Stimulated activated CD4-positive, alpha-beta T cell treated with anti-CD3 and anti-CD28 coated beads, Interleukin-2, amount 100 ng/mL, for 4 hours (primary cell): ENCODE measurements around the gene HECW1.
"Not testable (repeated sequence)": the region's sequence is repeated elsewhere in the genome, so short reads cannot be mapped to it uniquely, and the experiment has no call there.

Source experiments
- DNase-seq: peaks from one replicate; pipeline ENCODE4 v3.0.0-alpha.2; 2020; ENCODE audit warnings: low read depth

HECW1 gene

DNA sequence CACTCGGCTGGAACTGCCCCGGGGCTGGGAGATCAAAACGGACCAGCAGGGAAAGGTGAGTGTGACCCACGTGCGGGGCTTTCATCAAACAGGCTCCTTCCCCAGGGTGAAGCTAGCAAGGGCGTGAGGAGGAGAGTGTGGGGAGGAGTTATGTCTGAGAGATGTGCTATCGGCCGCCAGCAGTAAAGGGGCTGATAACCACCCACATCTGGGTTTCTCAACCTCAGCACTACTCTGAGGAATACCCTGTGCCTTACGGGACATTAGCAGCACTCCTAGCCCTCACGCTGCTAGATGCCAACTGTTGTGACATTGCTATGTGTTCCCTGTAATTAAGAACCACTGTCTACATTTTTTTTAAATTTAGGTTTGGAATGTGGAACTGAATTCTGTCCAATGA is 356.6 kb downstream of the HECW1 start:
- DNase-seq, result no peak

DNA sequence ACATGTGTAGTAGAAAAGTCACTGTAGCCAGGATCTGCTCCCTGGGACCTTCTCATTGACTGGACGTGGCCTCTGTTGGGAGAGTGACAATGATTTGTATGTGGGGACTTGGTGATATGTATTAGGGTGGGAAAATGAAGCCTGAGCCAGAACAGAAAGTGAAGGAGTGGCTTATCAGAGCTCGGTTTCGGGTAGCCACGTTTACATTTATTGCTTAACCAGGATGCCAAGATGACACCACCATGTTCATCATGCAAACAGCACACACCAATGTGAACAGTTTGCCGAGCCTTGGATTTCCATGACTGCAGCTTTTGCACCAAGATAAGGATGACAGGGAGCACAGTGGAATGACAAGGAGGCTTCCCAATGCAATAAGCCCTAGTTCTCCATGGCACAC is 357.7 kb downstream of the HECW1 start:
- no peak for DNase-seq

DNA sequence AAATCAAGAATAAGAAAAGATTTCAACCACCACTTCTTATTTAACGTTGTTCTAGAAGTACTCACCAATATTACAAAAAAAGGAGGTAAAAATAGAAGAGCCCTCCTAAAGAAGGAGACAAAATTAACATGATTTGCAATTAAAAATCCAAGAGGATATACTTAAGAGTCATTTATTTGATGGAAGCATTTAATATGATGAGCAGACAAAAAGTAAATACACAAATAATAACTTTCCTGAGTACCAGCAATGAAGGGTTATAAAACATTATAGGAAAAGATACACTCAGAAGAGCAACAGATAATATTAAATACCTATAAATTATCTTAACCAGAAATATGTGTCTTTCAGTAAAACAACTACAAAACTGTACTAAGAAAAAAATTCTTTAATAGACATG is 363.5 kb downstream of the HECW1 start:
- DNase-seq, result no peak

DNA sequence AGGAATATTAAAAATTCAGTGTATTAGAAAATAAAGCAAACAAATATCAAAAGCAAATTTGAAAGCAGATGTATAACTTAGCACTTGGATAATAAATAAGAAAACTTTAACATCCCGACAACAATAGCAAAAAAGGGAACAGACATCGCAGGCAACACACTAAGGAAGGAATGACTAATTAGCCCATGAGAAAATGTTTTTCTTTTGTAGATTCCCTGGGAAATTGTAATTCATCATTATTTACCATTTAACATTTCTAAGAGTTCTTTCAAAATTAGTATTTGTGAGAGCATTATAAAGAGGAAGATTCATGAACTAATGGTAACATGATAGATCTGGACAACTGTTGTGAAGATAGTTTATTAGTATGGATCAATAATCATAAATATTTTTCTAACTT is 364.4 kb downstream of the HECW1 start:
- DNase-seq, result no peak

DNA sequence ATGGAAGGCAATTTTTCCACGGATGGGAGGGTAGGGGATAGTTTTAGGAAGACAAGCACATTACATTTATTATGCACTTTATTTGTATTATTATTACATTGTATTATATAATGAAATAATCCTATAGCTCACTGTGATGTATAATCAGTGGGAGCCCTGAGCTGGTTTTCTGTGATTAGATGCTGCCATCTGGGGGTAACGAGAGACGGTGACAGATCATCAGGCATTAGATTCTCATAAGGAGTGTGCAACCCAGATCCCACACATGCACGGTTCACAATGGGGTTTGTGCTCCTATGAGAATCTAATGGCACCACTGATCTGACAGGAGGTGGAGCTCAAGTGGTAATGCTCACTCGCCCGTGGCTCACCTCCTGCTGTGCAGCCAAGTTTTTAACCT is 366.6 kb downstream of the HECW1 start:
- no peak for DNase-seq

DNA sequence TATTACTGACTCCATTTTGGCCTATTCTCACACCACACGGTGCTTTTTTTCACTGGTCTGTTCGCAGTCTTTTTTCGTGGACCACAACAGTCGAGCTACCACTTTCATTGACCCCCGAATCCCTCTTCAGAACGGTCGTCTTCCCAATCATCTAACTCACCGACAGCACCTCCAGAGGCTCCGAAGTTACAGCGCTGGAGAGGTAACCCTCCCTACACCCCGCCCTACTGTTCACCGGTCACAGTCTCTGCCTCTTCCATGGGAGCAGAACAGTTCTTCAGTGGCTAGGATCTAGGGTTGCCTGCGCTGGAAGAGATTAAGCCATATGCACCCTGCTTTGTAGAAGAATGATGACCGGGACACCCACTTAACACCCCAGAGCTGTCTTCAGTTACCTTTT is 367.1 kb downstream of the HECW1 start:
- no peak for DNase-seq

DNA sequence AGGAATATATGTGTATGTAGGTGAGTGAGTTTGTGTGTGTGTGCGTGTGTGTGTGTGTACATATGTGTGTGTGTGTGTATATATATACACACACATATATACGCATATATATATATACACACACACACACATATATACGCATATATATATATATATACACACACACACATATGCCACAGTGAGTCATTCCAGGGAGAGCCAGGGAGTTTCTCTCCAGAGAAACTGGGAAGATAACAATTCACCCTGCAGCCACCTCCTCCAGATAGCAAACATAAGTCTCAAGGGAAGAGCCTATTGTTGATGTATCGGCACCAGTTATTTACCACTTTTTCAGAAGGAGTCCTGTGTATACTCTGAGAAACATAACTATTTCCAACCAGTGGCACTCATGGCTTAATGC is 368.1 kb downstream of the HECW1 start:
- no peak for DNase-seq

DNA sequence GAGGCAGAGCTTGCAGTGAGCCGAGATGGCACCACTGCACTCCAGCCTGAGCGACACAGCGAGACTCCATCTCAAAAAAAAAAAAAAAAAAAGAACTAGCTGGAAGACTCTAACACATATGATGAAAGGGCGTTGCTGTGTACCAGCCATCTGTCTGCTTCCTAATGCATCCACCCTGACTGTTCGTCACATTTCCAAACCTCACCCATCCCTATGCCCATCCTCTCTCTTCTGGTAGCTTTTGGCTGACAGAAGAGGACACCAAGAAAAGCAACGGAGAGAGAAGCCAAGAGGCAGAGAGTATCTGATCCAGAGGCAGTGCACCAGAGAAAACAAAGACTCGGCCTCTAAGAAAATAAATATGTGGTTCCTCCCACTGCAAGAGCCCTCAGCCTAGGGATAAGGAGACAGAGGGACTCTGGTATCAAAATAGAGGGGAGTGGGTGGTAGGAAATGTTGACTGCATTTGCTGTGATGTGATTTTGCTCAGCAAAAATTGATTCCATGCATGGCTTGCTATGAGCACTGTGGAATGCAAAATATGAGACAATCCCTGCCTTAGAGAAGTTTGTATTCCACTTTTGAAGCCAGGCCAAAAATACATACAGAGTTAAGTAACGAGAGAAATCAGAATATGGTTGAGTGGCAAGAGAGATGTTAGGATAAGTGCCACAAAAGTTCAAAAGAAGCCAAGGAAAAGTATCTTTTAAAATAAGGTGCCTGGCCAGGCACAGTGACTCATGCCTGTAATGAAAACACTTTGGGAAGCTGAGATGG is 369.6 kb downstream of the HECW1 start:
- no peak for DNase-seq

DNA sequence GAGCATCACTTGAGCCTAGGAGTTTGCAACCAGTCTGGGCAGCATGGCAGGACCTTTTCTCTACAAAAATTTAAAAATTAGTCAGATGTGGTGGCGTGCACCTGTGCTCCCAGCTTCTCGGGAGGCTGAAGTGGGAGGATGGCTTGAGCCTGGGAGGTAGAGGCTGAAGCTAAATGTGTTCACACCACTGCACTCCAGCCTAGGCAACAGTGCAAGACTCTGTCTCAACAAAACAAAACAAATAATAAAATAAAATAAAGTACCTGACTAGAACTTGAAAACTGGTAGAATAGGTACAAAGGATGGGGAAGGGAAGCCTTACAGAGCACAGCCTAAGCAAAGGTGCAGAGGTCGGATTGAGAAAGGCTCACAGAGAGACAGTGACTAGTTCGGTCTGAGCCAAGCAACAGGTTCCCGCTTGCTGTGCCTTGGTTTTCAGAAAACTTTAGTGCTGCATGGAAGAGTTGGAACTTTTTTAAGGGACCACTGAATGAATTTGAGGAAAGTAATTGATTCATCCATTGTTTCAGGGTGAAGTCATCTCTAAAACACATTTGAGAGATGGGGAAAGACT is 370.3 kb downstream of the HECW1 start:
- no peak for DNase-seq

DNA sequence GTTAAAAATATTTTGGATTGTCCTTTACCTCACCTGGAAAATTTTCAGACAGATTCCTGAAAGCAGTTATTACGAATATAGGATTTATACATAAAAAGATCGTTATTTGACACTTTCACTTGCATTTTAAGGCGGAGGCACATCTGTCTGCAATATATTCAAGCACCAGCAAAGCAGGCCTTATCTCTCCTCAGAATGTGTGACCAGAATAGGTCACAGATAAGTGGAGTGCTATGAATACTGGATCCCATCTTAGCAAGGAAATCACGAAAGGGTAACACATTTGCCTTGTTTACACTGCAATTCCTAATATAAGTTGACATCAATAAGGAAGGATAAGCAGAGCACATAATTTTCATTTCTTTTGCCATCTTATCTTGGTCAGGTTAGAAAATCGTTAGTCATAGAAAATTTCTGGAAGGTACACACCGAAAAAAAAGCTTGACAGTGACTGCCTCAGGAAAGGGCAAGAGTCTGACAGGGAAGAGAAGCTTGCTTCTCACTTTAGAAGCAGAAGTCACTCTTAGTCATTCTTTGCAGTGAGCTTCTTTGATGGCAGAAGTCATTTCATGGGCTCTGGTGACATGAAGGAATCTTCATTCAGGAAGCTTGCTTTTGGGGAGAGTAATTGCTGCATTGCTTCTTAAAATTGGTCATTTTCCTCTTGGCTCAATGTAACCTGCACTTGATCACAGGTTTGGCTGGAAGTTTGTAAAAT is 372.4 kb downstream of the HECW1 start:
- DNase-seq, result no peak

DNA sequence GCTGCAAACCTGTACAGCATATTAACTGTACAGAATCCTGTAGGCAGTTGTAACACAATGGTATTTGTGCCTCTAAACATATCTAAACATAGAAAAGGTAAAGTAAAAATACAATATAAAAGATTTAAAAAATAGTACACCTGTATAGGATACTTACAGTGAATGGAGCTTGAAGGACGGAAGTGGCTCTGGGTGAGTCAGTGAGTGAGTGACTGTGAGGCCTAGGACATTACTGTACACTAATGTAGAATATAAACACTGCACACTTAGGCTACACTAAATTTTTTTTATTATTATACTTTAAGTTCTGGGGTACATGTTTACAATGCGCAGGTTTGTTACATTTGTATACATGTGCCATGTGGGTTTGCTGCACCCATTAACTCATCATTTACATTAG is 373.1 kb downstream of the HECW1 start:
- no peak for DNase-seq

DNA sequence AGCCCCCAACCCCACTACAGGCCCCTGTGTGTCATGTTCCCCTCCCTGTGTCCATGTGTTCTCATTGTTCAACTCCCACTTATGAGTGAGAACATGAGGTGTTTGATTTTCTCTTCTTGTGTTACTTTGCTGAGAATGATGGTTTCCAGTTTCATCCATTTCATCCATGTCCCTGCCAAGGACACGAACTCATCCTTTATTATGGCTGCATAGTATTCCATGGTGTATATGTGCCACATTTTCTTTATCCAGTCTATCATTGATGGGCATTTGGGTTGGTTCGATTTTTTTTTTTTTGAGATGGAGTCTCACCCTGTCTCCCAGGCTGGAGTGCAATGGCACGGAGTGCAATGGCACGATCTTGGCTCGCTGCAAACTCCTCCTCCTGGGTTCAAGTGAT is 373.6 kb downstream of the HECW1 start:
- not testable (repeated sequence) for DNase-seq

DNA sequence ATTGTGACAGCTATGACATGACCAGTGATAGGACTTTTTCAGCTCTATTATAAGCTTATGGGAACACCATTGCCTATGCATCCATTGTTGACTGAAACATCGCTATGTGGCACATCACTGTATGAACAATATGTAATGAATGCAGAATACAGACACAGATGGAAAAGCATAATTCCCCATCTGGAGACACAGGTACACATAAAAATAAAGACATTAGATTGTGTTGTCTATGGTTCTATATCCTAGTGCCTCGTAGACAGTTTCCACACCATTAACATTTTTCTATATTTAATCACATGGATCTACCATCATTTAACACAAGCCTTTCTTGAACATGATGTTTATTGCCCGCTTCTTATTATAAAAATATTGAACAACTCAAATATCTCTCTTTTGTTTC is 374.2 kb downstream of the HECW1 start:
- no peak for DNase-seq

DNA sequence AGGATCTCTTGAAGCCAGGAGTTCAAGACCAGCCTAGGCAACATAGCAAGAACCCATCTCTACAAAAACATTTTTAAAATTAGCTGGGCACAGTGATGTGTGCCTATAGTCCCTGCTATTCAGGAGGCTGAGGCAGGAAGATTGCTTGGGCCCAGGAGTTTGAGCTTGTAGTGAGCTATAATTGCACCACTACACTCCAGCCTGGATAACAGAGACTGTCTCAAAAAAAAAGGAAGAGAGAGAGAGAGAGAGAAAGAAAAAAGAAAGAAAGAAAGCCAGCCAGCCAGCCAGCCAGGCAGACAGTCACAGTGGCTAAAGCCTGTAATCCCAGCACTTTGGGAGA is 375.3 kb downstream of the HECW1 start:
- no peak for DNase-seq

DNA sequence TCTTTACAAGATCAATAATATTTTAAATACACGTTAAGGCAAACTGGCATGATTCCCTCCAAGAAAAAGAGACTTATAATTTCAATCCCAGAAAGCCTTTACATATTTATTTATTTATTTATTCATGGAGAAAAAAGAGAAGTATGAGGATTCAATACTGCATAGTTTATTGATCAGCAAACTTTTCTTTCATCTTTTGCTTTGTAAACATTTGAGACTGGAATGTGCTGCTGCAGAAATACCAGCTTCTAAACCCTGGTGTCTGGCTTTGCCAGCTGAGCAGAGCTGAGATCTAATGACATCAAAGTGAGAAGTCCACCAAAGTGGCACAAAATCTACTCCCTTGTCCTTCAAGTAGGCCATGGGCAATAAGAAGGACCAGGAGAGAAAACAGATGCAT is 376.8 kb downstream of the HECW1 start:
- DNase-seq, result no peak

DNA sequence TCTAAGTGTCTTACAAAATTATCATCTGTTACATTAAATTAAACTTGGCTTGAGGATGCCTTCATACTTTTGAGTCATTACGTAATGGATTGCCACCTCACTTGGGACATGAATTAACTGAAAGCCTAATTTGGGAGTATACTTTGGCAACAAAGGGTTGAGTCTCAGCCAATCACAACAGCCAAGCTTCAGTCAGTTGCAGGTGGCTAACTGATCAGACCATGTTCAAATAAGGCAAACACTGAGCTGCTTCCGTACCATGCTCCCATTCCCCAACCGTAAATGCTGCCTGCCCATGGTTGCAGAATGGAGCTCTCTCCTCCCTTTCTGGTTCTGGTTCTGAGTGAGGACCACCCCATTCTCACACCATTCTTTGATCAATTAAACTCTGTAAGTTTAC is 377.6 kb downstream of the HECW1 start:
- no peak for DNase-seq

DNA sequence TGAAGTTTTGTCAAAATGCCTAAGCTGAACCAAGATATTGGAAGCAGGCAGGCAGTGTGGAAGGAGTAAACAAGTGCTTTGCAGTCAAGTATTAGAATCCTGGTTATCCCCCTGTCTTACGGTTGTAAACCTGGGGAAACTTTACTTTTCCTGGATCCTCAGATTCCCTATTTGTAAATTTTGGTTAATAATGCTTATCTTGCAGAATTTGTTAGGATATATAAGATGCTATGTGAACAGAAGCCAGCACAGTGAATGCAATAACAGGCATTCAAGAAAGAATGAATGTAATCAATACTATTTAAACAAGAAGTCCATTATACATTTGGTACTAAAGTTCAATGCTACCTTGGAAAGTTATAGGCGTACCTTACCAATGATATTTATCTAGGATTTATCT is 378.7 kb downstream of the HECW1 start:
- no peak for DNase-seq

DNA sequence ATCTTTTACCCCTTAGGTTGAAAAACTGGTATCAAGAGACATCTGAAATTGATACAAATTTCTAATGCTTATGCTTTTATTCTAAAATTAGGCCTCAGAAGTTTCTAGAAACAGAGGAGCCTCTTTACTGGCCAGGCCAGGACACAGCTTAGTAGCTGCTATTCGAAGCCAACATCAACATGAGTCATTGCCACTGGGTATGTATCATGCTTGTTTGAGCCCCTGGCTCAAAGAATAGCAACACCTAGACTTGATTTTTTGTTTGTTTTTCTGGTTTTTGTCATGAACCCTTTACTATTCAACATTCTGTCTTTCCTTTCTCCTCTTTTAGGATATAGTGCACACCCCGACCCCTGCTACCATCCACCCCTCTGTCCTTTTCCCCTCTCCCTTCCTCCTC is 379.5 kb downstream of the HECW1 start:
- DNase-seq, result no peak

DNA sequence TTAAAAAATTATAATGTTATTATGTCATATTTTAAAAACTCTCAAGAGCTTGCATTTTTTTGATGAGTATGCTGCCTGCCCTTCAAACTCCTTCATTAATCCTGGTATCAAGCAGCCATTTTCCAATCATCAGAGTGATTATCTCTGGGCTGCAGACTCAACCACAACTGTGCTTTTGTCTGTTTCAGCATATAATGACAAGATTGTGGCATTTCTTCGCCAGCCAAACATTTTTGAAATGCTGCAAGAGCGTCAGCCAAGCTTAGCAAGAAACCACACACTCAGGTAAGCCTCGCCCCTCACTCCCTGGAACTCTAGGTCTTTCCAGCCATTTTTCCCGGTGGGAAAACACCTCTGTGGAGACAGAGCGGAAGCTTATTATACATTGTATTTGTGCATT is 380.4 kb downstream of the HECW1 start:
- DNase-seq, result no peak

DNA sequence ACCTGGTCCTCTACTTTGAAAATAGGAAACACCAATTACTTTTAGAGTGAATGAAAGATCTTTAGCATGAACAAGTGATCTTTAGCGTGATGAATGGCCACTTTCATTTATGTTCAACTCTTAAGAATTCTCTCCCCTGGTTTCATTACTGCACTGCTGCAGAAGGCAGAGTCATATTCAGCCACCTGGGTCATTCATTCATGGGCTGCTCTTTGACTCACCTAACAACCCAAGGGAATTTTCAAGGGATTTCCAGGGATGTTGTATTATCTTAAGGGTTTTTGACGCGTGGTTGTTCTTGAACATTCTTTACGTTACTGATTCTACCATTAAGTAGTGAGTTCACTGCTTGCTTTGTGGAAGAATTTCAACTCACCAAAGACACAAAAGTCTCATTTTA is 383.1 kb downstream of the HECW1 start:
- DNase-seq, result no peak

DNA sequence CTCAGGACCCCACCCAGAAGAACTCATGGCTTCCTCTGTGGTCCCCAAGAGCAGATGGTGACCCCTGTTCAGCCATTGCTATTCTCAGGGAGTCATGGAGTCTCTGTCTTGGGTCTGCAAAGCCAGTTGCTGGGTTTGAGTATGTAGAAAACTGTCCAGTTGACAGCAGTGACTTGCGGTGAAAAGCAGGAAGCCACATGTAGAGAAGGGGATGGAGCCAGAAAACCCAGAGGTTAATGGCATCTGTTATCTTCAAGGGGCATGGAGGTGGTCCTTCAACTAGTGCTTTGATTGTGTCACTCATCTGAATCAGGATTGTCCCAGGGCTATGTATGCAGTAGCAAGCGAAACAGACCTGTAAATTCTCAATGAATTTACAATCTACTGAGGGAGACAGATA is 384.1 kb downstream of the HECW1 start:
- DNase-seq, result no peak

DNA sequence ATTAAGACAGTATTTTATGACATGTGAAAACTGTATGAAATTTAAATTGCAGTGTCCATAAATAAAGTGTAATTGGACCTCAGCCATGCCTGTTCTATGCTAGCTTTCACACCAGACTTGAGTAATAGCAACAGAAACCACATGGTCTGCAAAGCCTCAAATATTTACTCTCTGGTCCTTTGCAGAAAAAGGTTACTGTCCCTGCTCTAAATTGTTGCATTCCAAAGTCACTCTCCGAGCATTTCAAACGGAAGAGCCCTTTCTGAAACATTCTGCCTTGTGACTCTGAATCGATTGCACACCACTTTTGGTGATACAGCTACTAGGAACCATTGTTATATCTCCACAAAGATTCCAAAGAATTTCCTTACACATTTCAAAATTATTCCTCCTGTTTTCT is 389.4 kb downstream of the HECW1 start:
- no peak for DNase-seq

DNA sequence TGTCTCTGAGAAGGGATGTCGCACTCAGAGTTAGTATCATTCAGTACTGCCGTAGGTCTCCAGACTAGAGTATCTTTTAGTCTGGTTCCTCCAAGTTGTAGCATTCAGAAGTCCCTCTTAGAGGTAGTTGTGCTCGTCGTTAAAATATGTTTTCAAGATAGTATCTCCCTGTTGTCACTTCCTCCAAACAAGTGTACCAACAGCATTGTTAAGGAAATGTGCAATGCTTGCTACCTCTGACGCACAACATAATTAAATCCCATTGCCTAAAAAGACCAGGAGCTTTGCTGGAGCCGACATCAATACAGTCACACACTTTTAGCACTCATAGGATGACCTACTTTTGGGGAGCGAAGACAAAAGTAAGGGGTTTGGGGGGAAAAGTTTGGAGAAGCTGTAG is 390.5 kb downstream of the HECW1 start:
- DNase-seq, result no peak

DNA sequence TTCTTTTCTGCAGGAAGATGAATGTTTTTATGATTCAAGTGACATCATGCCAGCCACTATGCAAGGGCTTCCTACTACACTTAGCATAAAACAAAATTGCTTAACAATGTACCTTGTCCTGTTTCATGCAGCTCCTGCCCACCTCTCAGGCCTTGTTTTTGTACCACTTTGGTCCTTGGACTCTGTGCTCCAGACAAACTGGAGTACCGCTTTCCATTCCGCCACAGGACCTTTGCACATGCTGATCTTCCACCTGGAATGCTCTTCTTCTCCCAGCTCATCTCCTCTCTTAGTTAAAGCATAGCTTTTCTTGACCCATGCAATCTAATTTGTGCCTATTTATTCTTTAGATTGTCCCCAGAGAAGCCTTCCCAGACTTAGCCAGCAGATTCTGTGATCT is 393.0 kb downstream of the HECW1 start:
- DNase-seq, result no peak
